Activated naive CD4-positive, alpha-beta T cell treated with Interleukin-2 at 50 U/mL for 16 hours (primary cell): ENCODE data around the gene RNF121.
"Not testable (repeated sequence)": the region's sequence is repeated elsewhere in the genome, so short reads cannot be mapped to it uniquely, and the experiment has no call there.

Experiments used
- DNase-seq: peaks from one replicate; pipeline ENCODE4 v3.0.0-alpha.2; 2020

The RNF121 gene

DNA sequence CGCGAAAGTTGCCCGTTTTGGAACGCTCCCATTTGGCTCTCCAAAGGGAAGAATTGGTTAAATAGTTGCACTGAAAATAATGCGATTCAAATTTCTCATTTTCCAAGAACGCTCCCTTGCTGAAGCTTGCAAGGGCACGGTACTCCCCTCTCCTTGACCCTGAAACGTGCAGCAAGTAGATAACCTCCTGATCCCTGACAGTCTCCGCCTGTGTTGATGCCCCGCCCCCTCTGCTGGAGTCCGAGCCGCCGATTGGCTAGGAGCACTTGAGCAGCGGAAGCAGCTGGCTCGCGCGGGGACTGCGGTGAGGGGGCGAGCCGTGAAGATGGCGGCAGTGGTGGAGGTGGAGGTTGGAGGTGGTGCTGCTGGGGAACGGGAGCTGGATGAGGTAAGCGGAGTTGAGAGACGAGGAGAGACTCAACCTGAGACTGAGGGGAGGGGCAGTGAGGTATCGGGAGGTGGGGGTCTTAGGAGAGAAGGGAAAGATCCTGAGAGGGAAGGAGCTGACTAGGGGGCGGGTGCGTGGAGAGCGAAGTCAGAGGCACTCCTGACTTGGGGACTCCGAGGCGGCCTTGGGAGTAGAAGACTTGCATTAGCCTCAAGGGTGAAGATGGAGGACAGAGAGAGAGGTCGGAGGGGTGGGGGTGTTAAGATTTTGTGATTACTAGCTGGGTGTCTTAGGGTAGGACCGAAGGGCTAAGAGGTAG is at the start of gene RNF121:
Gene RNF121 (plus strand): TSS at position 310 of the 707 bp plus-strand sequence. CDS start 16 bp downstream, at position 326.
- DNase-seq = peak; percentile 99

DNA sequence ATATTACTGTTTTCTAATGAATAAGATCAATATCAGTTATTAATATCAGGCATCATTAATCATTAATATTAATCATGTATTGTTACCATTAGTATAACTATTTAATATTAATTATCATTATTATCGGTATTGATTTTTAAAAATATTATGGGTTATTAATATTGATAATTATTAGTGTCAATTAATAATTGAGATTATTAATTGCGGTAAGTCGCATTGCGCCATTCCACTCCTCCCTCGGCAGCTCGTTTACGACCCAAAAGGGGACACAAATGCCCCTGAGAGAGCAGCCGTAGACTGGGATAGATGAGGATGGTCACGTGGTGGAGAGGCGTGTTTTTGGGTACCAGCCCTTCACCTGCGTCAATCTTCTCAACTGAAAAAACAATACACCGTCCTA is 43.0 kb upstream of the RNF121 start:
- DNase-seq = not testable (repeated sequence)

DNA sequence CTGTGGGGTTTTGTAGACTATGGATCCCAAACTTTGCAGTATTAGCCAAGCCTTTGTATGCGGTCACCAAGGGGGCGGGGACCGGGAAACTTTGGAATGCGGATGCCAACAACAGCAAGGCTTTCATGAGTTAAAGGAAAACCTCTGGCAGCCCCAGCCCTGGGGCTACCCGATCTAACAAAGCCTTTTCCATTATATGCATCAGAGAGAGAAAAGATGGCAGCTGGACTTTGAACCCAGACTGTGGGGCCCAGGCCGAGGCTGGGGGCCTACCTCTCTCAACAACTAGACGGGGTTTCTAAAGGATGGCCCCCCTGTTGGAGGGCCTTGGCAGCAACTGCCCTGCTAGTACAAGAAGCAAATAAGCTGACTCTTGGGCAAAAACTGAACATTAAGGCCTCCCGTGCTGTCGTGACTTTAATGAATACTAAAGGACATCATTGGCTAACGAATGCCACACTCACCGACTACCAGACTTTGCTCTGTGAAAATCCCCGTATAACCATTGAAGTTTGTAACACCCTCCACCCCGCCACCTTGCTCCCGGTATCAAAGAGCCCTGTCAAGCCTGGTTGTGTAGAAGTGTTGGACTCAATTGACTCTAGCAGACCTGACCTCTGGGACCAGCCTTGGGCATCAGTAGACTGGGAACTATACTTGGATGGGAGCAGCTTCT is 40.4 kb upstream of the RNF121 start:
- DNase-seq = not testable (repeated sequence)

DNA sequence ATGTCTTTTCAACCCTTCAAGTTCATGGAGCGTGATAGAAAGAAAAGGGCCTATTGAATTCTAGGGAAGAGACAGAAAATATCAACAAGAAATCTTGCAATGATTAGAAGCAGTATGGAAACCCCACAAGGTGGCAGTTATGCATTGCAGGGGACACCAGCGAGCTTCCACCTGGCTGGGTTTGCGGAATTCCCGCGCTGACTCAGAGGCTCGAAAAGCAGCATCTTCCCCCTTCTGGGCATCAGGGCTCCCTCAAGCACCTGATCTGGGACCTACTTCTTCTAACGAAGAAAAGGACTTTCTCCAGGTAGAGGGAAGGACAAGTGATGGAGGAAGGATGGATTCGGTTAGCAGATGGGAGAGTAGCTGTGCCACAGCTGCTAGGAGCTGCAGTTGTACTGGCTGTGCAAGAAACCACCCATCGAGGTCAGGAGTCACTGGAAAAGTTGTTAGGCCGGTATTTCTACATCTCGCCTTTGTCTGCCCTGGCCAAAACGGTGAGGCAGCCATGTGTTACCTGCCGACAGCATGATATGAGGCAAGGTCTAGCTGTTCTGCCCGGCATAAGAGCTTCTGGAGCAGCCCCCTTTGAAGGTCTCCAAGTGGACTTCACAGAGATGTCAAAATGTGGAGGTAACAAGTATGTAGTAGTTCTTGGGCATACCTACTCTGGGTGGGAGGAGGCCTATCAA is 39.5 kb upstream of the RNF121 start:
- not testable (repeated sequence) for DNase-seq

DNA sequence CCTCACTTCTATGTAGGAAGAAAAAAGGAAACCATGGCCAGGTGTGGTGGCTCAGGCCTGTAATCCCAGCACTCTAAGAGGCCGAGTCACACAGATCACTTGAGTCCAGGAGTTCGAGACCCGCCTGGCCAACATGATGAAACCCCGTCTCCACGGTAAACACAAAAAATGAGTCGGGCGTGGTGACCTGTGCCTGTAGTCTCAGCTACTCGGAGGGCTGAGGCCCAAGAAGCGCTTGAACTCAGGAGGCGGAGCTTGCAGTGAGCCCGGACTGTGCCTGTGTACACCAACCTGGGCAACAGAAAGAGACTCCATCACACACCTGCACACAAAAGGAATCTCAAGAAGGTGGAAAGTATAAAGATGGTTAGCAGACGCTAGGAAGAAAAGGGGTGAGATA is 32.9 kb upstream of the RNF121 start:
- DNase-seq = no peak

DNA sequence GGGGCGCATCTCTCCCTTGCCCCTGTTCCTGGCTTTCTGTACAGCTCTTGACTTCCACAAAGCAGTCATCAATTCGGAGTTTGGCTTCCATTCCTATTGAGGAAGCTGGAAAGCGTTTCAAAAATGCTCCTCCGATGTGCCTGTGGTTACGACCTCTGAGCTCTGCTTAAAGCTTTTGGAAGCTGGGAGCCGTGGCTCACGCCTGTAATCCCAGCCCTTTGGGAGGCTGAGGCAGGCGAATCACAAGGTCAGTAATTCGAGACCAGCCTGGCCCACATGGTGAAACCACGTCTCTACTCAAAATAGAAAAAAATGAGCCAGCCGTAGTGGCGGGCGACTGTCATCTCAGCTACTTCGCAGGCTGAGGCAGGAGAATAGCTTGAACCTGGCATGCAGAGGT is 27.7 kb upstream of the RNF121 start:
- DNase-seq = not testable (repeated sequence)

DNA sequence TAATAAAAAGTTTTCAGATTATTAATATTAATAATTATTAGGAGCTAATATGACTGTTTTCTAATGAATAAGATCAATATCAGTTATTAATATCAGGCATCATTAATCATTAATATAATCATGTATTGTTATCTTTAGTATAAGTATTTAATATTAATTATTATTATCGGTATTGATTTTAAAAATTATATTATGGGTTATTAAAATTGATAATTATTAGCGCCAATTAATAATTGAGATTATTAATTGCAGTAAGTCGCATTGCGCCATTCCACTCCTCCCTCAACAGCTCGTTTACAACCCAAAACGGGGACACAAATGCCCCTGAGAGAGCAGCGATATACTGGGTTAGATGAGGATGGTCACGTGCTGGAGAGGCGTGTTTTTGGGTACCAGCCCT is 20.6 kb upstream of the RNF121 start:
- no peak for DNase-seq

DNA sequence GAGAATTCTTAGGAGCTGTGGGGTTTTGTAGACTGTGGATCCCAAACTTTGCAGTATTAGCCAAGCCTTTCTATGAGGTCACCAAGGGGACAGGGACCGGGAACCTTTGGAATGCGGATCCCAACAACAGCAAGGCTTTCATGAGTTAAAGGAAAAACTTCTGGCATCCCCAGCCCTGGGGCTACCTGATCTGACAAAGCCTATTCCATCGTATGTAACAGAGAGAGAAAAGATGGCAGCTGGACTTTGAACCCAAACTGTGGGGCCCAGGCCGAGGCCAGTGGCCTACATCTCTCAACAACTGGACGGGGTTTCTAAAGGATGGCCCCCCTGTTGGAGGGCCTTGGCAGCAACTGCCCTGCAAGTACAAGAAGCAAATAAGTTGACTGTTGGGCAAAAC is 18.1 kb upstream of the RNF121 start:
- DNase-seq = not testable (repeated sequence)

DNA sequence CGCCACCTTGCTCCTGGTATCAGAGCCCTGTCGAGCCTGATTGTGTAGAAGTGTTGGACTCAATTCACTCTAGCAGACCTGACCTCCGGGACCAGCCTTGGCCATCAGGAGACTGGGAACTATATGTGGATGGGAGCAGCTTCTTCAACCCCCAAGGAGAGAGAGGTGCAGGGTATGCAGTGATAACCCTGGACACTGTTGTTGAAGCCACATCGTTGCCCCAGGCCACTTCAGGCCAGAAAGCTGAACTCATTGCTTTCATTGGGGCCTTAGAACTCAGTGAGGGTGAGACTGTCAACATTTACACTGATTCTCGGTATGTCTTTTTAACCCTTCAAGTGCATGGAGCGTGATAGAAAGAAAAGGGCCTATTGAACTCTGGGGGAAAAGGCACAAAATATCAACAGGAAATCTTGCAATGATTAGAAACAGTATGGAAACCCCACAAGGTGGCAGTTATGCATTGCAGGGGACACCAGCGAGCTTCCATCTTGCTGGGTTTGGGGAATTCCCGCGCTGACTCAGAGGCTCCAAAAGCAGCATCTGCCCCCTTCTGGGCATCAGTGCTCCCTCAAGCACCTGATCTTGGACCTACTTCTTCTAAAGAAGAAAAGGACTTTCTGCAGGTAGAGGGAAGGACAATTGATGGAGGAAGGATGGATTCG is 17.4 kb upstream of the RNF121 start:
- peak; percentile 81 for DNase-seq

DNA sequence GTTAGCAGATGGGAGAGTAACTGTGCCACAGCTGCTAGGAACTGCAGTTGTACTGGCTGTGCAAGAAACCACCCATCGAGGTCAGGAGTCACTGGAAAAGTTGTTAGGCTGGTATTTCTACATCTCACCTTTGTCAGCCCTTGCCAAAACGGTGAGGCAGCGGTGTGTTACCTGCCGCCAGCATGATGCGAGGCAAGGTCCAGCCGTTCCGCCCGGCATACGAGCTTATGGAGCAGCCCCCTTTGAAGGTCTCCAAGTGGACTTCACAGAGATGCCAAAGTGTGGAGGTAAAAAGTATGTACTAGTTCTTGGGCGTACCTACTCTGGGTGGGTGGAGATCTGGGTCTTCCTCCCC is 16.9 kb upstream of the RNF121 start:
- DNase-seq = not testable (repeated sequence)

DNA sequence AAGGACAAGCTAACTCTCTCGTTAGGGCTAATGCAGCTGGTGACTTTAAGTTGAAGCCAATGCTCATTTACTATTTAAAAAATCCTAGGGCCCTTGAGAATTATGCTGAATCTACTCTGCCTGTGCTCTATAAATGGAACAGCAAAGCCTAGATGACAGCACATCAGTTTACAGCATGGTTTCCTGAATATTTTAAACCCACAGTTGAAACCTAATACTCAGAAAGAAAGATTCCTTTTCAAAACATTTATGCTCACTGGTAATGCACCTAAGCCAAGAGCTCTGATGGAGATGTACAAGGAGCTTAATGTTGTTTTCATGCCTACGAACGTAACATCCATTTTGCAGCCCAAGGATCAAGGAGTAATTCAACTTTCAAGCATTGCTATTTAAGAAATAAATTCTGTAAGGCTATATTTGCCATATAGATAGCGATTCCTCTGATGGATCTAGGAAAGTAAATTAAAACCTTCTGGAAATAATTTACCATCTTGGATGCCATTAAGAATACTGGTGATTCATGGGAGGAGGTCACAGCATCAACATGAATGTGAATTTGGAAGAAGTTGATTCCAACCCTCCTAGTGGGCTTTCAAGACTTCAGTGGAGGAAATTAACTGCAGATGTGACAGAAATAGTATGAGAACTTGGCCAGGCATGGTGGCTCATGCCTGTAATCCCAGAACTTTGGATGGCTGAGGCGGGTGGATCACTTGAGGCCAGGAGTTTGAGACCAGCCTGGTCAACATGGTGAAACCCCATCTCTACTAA is 14.9 kb upstream of the RNF121 start:
- DNase-seq = no peak

DNA sequence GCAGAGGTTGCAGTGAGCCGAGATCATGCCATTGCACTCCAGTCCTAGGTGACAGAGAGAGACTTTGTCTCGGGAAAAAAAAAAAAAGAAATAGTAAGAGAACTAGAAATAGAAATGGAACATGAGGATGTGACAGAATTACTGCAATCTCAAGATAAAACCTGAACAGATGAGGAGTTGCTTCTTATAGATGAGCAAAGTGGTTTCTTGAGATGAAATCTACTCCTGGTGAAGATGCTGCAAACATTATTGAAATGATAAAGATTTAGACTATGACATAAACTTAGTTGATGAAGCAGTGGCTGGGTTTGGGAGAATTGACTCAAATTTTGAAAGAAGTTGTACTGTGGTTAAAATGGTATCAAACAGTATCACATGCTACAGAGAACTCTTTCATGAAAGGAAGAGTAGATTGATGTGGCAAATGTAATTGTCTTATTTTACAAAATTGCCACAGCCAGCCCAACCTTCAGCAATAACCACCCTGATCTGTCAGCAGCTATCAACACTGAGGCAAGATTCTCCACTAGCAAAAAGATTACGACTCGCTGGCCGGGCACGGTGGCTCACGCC is 14.1 kb upstream of the RNF121 start:
- DNase-seq = no peak

DNA sequence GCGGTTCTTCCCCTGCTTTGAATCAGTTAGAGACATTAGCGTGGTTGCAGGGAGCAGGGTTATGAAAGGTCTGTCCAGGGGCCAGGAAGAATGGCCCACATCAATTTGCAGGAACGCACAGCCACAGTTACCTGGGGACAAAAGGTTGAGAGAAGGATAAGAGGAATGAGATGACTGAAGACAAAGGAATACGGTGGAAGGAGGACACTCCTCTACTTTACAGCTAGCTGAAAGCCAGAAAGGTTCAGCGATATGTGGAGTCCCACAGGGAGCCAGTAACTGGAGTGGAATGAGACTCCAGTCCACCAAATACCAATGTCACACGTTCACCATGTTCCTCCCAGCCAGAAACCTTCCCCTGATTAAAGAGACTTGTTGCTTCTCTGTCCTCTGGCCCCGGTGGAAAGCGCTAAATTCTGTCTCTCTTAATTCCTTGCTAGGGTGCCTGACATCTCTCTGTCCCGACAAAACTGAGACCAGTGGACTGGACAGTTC is 11.2 kb upstream of the RNF121 start:
- DNase-seq = no peak

DNA sequence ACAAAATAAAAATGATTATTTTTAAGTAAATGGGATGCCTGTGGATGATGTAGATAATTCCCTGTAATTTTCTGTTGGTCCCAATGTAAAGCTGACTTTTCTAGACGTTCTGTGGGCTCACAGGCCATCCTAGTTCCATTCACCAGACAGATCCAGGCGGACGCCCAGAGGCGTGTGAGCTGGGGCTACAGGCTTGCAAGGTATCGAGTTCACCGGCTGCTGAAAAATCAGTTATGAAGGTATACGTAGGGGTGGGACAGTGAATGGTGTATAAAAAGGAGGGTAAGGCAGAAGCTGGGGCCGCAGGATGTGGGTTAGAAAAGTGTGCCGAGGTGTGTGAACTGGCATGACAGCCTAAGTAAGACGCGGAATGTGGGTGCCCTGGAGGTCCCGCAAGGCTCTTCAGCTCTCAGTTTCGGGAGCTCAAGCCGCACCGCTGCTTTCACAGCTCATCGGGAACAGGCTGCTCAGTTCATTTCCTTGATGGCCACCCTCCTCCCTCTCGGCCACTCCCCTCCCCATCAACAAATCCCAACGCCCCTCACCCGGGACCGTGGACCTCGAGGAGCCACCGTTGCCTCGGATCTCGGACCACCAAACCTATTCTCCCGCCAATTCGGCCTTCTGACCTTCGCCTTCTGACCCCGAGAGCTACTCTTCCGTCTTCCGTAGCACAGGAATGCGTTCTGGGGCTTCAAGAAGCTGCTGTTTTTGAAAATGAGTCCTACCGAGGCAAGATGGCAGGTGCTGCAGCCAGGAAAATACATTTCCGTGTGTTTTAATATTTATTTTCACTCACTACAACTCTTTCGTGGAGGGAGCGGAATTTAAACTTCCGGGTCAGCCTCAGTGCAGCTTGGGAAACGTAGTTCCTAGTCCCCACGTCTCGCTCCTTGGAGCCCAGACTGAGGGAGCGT is 768 bp upstream of the RNF121 start, which contains the start of gene XNDC1N:
Gene XNDC1N (minus strand): TSS at position 775 of the 917 bp plus-strand sequence. CDS start 5,241 bp downstream, outside the sequence.
- DNase-seq = peak; percentile 72

DNA sequence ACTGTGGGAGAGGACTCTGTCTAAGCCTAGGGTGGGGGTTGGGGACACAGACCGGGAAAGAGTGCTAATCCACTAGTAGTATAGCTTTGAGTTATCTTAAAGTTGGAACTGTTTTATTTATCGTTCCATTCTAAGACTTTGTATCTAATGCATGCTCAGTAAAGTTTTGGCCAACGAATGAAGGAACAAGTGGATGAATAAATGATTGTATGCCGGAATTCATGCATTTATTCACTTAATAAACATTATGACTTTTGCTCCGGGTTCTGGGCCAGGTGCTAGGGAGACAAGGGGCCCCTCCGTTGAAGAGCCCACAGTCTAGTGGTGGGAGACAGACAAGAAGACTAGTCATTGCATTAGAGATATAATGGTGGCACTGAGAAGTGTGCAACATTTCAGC is 645 bp downstream of the RNF121 start:
- DNase-seq = no peak

DNA sequence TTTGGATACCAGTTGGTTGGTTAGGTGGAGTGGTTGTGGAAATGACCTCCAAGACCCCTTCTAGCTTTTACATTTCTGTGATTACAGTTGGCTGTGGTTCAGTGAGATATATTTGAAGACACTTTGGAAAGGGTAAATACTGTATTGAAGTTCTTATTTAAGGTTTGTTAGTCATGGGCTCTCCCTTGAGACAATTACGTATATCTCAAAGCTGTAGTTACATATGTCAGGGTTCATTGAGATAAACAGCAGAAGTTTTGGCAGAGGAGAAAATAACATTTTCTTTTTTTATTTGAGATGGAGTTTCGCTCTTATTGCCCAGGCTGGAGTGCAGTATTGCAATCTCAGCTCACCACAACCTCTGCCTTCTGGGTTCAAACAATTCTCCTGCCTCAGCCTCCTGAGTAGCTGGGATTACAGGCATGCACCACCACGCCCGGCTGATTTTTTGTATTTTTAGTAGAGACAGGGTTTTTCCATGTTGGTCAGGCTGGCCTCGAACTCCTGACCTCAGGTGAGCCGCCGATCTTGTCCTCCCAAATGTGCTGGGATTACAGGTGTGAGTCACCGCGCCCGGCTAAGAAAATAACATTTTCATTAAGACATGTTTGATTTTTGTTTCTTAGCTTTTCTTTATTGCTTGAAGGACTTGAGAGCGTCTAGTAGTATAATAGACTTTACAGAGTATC is 1.9 kb downstream of the RNF121 start:
- no peak for DNase-seq

DNA sequence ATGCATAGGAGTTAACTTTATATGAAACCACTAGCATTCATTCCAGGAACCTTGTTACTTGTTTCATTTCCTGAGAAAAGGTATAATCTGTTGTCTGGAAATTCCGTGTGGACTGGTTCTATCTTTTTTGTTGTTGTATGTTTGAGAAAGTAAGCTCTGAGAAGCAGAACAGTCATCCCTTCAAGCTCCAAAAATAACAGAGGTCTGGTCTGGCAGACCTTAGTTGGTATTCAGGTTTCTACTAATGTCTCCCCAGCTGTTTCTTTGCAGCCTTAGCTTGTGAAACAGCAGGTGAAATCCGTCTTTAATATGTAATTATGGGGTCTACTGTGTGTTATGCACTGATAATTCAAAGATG is 2.4 kb downstream of the RNF121 start:
- DNase-seq = no peak

DNA sequence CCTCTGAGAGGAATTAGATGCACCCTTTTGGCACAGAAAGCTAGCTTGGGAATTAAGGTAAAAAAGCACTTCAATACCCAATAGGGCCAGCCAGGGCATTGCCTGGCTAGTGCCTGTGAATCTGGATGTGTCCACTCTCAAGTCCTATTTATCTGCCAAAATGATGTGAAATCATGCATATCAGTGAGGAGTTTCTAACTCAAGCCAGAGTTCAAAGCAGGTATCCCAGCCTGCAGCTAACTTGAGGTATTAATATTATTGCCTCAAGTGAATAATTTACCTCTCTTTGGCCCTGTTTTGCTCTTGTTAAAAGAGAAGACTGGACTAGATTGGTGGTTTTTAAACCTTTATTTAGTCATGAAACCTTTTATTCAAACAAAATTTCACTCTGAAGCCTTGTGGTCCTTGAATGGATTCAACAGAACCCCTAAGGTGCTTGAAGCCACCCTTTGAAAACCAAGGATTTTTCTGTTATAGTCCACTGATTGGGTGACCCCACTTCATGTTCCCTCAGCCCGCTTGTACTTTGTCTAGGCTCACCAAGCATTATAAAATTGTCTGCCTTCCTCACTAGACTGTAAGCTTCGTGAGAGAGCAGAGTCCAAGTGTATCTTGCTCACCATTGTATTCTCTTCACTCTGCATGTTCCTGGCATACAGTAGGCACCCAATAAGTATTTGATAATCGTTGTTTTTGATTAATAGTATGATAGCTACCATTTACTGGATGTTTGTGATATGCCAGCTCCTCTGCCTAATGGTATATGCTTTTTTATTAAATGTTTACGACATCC is 4.5 kb downstream of the RNF121 start:
- DNase-seq = no peak

DNA sequence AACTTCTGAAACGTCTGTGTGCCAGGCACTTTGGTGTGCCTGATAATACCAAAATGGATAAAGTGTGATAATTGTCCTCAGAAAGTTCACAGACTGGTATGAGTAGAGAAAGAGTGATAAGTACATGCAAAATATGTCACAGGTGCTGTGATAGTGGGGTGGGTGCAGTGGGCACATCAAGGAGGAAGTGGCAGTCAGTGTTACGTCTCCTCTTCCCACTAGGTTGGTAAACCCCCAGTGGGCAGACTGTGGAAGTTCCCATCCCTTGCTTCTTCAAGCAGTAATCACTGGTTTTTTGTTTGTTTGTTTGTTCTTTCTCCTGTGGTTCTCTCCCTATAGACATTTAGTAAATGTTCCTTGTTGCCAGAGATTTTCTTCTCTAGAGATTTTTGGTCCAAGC is 5.4 kb downstream of the RNF121 start:
- no peak for DNase-seq
